HG03025 (cell line): Measurements from ENCODE around the gene ADAMTS16.

Source experiments
- ATAC-seq: cut with Tn5 transposase; IDR thresholded peaks from one replicate; pipeline ENCODE4 v1.9.1; 2021; ENCODE audit warnings: mild to moderate bottlenecking, moderate library complexity; ENCODE audit not compliant: unreplicated experiment, low FRiP score

ADAMTS16 gene

DNA sequence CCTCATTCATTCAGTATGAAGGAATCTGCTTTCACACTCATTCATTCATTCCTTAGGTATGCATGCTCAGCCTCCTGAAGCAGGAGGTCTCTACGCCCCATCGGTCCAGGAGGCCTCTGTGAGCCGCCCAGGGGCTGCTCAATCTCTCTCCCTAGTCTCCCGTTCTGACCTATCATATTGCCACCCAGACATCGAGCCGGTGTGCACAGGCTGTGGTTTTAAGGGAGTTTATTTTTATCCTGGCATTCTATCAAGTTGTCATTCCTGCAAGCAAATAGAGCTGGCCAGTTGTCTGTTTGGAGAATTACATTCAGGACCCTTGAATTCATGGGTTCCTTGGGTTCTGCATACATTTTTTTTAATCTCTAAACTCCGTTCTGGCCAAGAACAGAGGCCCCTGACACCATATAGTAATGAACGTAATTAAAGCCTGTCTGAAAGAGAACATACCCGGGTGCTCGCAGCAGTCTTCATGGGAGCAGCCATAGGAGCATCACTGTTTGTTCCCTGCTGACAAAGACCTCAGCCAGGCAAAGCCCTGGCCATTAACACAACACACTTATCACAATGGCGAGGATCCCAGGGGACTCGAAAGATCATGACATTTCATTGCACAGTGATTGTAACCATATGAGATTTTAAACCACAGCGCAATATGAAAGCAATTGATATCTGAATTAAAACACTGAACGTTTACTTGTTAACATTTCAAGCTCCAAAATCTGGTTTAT is 80.9 kb downstream of the ADAMTS16 start:
- ATAC-seq, result no peak

DNA sequence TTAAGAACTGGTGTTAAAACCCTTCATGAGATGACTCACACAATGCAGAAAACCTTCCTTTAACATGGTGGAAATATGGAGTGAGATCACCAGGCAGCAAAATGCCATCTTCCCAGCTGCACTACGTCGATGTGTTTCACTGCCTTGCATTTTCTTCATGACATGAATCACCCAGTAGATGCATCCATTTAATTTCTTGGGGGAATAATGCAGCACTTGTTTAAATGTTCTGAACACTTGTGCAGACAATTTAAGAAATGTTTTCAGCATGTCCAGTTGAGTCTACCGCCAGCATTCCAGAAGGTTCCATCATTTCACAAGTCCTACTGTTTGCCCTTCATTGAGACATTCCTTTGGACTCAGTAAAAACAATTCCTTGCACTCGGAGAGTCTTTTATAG is 81.6 kb downstream of the ADAMTS16 start:
- ATAC-seq, result no peak

DNA sequence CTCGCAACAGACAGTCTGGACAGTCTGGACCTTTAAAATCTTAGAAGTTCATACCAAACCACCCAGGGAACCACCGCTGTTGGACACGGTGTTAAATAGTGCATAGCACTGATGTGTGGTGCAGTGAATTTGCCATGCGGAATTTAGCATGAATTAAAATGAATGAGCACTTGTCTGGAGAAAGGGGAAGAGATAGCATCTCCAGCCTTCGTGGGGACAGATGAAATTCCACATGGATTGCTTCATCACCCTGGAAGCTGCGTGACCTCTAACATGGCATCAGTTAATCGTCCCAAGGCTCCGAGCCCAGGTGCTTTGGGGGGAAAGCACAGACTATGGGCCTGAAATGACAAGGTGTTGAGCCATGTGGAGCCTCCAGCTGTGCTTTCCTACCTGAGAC is 91.4 kb downstream of the ADAMTS16 start:
- ATAC-seq, result no peak

DNA sequence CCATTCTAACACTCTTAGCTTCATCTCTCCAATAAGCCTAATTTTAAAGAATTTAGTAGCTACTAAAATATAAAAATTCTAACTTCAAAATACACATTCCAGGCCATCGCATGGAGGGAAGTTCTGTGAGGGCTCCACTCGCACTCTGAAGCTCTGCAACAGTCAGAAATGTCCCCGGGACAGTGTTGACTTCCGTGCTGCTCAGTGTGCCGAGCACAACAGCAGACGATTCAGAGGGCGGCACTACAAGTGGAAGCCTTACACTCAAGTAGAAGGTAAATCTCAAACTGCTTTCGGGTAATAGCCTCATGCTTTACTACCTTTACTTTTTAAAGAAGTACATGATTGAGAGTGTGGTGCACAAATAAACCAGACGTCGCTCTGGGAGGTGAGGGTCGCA is 94.8 kb downstream of the ADAMTS16 start:
- no peak for ATAC-seq

DNA sequence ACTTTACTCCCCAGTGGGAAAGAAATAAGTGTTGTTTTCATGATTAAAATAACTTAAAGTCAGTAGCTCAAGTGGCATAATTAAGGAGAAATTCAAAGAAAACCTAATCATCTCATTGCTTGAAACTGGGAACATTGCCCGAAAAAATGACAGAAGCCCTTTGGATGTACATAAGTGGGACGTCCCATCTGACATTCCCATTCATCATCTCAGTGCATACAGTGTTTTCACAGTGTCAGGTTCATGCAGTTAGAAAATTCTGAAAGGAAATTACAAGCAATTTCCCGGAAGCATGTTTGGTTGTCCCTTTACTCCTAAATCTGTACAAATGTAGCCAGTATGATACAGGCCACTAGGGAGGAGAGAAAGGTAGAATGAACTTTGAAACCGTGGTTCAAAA is 95.6 kb downstream of the ADAMTS16 start:
- no peak for ATAC-seq

DNA sequence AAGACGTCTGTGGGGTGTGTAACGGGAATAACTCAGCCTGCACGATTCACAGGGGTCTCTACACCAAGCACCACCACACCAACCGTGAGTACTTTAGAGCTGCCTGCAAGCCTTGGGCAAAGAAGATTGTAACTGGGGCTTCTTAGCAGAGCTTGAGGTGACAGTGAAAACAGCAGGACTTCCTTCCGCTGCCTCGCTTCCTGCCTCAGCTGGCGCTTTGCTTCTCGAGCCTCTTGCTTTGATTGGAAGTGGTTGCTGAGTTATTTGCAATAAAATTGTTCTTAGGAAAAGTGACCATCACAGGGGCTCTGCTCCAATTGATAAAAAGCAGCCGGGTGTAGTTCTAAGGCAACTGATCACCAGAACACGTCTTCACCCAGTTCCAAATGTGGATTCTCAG is 99.1 kb downstream of the ADAMTS16 start:
- no peak for ATAC-seq

DNA sequence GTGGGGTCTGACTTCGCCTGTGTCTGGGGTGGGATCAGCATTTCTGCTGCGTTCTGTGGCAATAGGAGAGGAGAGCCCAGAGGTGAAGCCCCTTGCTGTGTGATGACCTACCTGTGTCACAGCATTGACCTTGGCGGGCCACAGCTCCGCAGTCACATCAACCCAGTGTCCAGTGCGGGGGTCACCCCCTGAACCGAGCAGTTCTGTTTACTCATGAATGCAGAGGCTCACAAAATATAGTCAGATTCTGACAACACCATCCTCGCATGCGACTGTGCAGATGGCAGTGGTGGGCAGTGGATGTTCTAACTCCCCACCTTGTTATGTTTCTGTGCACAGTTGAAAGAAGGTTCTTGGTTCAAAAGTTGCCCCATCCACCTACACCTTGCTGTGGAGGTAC is 100.1 kb downstream of the ADAMTS16 start:
- ATAC-seq, result no peak

DNA sequence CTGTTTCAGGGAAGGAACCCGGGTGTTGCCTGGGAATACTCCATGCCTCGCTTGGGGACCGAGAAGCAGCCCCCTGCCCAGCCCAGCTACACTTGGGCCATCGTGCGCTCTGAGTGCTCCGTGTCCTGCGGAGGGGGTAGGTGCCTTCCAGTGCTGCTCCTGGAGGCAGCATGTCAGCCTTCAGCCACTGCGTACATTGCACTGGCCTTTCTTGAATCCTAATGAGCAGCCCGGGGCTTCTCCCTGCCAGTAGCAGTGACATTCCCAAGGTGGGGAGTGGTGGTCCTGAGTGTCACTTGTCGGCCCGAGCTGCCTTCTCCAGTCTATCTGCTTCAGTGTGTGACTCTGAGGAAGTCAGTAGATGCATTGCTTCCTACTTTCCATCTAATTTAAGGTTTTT is 101.9 kb downstream of the ADAMTS16 start:
- no peak for ATAC-seq

DNA sequence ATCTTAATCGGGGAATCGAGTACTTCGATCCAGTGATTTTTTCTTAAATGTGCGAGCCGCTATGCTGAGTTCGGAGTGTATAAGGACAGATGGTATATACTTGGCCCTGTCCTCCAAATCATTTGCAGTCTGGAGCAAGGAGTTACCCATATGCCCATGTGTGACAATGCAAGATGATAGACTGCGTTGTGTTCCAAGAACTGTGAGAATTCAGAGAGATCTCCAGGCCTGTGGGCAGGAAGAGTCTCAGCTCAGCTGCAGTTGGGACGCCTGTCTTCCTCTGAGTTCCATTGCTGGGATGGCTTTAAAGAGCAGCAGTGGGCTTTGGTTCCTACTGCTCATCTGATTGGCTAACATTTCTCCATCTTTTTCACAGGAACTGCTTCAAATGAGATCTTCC is 106.6 kb downstream of the ADAMTS16 start:
- ATAC-seq, result no peak

DNA sequence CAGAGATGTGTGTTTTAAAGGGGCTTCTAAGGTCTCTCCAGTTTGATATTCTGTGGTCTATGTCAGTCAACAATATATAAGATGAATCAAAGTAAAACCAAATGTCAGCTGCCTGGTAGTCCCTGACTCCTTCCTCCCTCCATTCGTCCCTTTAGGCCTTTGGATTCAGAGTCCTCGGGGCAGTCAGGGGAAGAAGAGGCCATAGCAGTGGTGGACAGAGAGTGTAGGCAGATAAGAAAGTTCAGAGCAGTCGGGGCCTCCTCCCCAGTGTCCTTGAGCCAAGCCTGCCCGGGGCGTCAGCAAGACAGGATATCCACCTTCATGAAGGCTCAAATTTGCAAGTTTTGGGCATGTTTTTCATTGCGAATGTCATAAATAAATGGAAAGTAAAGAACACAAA is 110.6 kb downstream of the ADAMTS16 start:
- no peak for ATAC-seq

DNA sequence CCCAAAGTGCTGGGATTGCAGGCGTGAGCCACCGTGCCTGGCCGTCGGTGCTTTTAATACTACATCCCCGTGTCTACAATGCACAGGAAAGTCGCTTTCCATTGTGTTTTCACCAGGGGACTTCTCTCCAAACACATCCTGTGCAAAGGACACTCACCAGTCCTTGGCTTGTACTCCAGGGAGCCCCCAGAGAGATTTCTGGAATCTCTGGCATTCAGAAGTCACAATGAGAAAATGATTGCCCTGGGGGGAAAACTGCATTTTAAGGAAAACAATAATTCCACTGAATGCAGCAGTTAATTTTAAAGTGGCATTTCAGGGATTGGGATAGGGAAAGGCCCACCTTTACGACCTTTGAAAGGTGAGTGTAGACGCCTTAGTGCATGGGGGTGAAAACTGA is 112.0 kb downstream of the ADAMTS16 start:
- ATAC-seq, result no peak

DNA sequence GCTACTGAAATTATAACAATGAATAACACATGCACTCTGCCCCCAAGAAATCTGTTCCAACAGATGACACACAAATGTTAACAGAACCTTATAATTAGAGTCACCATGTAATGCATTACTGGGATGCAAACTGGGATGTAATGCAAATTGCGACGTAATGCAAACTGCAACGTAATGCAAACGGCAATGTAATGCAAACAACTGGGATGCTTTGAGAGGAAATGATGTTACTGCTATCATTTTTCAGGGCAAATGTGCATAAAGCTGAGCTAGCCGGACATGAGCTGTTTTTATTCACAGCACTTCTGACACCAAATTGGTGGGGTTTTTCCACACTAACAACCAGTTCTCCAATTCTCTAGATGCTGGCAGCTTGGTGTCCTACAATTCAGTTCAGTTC is 117.2 kb downstream of the ADAMTS16 start:
- no peak for ATAC-seq

DNA sequence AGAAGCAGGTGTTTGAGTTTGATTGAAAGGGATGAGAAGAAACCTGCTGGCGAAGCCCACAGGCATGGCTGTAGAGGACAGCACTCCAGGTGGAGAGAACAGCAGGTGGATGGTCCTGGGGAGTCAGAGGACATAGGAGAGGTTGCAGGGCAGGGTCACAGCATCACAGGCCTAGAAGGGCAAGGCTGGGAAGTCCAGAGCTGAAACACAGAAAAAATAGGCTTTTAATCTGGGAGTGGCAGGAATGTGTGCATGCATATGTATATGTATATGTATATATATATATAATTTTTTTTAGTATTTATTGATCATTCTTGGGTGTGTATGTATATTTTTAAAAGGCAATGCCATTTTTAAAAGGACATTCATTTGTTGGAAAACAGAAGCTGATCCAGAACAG is 118.4 kb downstream of the ADAMTS16 start:
- no peak for ATAC-seq

DNA sequence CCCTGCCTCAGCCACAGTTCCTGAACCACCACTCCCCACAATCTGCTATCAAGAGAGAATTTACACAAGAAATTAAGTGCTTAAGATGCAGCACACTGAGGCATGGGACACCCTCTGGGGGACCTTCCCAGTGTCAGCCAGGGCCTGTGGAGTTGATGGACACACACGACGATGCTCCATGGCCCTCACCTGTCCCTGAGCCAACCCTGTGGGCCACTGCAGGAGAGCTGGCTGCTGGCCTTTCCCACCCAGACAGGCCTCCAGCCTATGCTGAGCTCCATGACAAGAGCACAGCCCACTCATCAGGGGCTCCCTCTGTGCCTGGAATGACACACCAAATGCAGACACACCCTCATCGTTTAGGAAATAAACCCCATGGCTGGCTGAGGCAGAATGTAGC is 124.6 kb downstream of the ADAMTS16 start:
- no peak for ATAC-seq

DNA sequence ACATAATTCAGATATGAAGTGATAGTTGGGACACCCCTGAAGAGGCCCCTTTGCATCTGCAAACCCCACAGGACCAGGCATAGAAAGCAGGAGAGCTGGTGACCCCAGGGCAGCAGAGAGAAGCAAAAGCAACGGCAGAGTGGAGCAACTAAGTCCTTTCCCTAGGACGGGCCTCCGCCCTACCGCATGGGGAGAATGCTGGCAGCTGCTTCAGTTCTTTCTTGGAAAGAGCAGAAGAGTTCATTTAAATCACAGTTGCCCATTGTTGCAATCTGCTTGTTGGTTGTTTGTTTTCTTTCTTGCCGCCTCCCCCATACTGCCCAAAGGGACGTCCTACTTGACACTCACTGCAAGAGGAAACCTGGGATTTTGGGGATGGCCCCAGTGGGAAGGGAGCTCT is 126.2 kb downstream of the ADAMTS16 start:
- ATAC-seq, result no peak

DNA sequence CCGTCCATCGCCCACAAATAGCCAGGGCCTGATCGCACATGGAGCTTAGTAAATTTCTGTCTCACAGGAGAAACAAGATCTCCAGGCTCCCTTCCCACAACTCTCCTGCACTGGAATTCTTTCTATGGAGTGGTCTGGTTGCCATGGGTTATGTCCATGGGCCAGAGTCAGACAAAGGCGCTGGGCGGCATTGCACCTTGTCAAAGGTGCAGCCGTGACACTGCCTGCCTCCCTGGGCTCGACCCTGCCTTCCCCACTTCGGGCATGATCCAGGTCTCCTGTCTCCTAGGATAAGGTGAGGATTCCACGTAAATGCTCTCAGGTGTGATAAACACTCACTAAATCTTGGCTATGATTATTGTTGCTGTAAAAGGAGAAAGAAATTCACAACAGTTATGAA is 130.0 kb downstream of the ADAMTS16 start:
- no peak for ATAC-seq

DNA sequence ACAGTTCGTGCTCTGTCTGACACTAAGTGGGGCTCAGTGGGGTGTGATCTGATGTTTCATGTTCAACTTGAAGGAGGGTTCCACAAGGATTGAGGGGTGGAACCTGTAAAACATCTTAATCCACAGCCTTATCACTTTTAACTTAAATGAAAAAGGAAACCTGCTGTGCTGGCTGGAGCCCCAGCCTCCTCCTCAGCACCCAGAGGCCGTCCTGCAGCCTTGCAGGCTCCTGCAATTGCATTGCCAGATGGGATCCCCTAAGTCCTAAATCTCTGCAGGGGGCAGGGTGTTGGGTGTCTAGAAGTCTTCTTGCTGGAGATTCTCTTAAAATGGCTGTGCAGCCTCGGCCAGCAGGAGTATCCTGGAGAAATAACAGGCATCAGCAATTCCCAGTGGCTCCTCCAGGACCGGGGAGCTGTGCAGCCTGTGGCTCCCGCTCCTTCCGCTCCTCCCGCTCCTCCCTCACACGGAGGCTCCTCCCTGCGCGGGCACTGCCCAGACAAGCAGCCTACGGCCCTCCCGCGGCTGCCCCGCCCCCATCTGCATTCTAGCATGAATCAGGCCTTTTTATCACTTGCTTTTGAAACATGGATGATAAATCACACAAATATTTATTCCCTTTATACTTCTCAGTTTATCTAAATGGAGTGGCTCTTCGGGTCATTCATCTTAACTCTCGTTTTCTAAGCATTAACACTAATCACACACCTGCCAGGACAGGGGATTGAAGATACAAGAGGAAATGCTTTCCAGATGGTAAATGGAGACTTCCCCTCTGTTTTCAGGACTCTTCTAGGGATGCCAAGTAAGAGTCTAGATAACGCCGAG is 131.0 kb downstream of the ADAMTS16 start:
- no peak for ATAC-seq

DNA sequence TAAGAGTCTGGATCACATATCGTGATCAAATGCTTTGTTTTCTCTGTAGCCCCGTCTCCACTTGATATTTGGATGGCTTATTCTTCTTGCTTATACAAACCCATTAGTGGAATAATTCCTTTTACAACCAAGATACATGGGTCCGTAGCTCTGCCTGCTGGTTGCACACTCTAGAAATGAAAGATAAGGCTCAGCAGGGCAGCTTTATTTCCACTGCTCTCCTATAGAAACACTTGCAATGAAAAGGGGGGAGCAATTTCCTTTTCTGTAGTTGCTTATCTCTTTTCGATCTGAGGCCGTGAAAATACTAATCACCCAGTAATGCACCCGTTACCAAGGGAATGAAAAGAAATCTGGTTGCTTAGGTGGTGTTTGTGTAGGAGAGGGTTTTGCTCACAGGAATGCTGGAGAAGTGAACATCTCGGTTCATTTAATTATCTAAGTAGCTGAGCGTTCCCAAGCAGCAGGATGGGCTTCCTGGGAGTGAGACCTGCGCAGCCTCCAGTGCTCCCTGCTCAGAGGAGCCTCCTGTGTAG is 131.7 kb downstream of the ADAMTS16 start:
- no peak for ATAC-seq

DNA sequence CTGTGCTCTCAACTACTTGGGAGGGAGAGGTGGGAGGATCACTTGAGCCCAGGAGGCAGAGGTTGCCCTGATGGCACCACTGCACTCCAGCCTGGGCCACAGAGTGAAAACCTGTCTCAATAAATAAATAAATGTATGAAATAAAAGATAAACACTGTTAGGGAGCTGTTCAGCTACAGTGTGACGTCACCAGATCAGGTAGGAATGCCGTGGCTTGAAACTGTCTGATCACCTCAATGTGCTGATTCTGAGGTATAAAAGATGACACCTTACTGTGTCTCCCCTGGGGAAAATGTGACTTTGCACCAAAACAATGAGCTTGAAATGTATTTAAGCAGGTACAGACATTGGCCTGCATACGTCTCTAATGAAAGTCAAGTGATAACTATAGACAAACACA is 133.3 kb downstream of the ADAMTS16 start:
- ATAC-seq, result no peak

DNA sequence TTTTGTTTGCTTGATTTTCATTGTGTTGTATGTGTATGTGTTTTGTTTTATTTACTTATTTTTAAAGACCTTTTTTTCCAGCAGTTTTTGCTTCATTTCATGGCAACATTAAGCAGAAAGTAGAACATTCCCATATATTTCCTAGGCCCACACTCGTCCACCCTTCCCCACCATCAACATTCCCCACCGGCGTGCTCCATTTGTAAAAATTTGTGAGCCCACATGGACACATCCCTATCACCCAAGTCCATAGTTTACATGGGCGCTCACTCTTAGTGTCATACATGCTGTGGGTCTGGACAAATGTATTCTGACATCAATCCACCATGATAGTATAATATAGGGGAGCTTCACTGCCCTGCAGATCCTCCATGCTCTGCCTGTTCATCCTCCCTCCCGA is 133.8 kb downstream of the ADAMTS16 start:
- no peak for ATAC-seq

DNA sequence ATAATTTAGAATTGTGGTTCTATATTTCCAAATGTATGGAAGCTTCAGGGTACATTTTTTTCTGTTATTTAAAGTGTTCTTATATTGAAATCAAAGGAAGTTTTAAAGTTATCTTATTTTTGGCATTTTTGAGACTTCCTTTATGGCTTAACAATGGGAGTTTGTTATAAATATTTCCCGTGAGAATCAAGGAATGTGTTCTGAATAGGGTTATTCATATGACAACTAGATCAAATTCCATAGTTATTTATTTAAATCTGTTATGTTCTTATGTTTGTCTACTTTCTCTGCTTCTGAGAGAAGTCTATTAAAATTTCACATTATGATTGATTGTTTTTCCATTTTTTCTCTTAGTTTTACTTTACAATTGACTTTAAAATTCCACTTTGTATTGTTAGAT is 135.1 kb downstream of the ADAMTS16 start:
- ATAC-seq, result no peak

DNA sequence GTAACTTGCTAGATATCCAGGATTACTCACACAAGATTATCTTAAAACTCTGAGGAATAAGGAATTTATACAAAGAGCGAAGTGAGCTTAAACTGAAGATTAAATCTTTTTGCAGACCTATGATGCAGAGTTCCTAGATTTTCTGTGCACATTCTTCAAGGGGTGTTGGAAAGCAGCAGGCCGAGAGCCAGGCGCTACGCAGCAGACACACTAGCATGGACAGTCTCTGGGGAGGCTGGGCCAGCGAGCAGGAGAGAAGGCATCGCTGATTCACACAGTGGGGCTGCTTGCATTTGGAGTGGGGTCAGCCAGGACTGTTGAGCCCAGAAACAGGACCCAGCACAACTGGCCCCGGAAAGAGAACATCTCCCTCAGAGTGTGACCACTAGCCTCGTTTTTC is 136.3 kb downstream of the ADAMTS16 start:
- ATAC-seq, result no peak
